Neural crest cell (in vitro differentiated cells): ENCODE measurements around the gene MPRIP. TPM values are rescaled to one million over a fixed set of nuclear protein-coding genes. Genes with fewer than 3 reads are reported as not detected.
"Not testable (repeated sequence)": the region's sequence is repeated elsewhere in the genome, so short reads cannot be mapped to it uniquely, and the experiment has no call there.

Source experiments
- DNase-seq: peaks from one replicate; pipeline ENCODE4 v3.0.0; 2021; ENCODE audit warnings: low read depth, mixed read lengths, low spot score
- H3K27ac Mint-ChIP-seq: one replicate; pipeline ENCODE4 v1.8.0; 2021; ENCODE audit warnings: mild to moderate bottlenecking, mixed read lengths; ENCODE audit not compliant: unreplicated experiment
- H3K27me3 Mint-ChIP-seq: 2 replicates; pipeline ENCODE4 v1.8.0; 2021; ENCODE audit warnings: low read depth, mild to moderate bottlenecking, mixed read lengths
- H3K36me3 Mint-ChIP-seq: 2 replicates; pipeline ENCODE4 v1.8.0; 2021; ENCODE audit warnings: low read depth, mild to moderate bottlenecking, mixed read lengths
- H3K4me1 Mint-ChIP-seq: 2 replicates; pipeline ENCODE4 v1.8.0; 2021; ENCODE audit warnings: mixed read lengths
- H3K4me3 Mint-ChIP-seq: one replicate; pipeline ENCODE4 v1.8.0; 2021; ENCODE audit warnings: mild to moderate bottlenecking, mixed read lengths
- H3K9me3 Mint-ChIP-seq: 2 replicates; pipeline ENCODE4 v1.8.0; 2021; ENCODE audit warnings: mixed read lengths
- total RNA-seq: library from RNA; stranded (reverse); gene quantifications from 2 replicates; pipeline ENCODE4 v1.2.1, GENCODE V29; 2021
- TF ChIP-seq, protein P1 (sequence below): fragments of 200-600 bp; sonication (generic); conservative IDR thresholded peaks from 2 replicates; pipeline ENCODE4 v1.5.0; 2021; ENCODE audit warnings: antibody characterized with exemption, mild to moderate bottlenecking

The MPRIP gene
- total RNA-seq, 1 donor from 2014 or later, result 241 TPM

DNA sequence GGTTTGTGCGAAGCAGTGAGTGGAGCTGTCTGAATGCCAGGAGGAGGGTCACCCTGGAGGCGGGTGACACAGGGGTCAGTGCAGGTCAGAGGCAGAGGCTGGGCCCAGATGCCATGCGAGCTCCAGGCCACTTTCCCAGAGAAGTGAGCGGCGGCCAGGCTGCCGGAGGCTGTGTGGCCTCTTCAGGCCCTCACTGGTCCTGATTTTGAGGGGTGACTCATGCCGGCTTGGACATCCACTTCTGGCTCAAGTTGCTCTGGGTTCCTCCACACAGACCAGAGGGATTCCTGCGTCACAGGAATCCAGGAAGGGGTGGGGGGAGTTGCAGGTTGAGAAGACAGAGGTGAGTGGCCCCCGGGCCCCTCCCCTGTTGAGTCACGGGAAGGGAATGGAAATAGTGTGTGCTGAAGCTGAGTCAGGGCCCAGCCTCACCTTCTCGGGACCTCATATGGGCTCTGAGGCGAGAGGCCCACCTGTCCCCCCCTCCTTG is 31.7 kb upstream of the MPRIP start:
- not testable (repeated sequence) for H3K4me1 Mint-ChIP-seq, H3K36me3 Mint-ChIP-seq, DNase-seq, H3K27me3 Mint-ChIP-seq, H3K27ac Mint-ChIP-seq, H3K4me3 Mint-ChIP-seq, H3K9me3 Mint-ChIP-seq

DNA sequence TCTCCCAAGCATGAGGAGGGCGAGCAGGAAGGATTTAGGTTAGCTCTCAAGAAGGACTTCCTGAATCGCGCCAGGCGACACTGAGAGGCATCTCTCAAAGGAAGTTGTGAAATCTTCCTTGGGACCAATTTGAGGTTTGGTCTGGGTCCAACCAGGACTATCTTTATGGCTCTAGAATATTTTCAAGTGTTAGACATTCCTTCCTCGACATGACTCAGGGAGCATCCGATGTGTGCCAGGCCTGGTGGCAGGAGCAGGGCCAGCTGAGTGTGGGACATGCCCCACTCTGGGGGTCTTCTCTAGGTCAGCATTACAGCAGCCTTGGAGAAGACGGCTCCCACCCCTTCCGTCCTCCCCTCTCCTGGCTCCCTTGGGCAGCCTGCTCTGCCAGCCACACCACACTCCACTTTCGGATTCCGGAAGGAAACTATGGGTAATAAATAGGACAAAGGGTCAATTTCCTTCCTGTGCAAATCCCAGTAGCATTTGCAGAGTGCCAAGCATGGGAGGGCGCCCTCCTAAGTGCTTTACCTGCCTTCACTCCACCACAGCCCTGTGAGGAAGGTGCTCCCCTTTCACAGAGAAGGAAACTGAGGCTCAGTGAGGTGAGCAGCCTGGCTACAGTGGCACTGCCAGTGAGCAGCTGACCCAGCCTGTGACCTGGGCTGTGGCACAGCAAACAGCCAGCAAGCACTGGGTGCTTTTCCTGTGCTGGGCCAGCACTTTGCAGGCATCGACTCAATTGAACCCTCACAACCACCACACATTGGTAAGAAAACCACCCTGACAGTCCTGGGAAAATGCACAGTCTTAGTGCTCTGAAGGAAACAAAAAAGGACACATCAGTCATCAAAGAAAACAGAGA is 31.0 kb upstream of the MPRIP start:
- not testable (repeated sequence) for H3K27me3 Mint-ChIP-seq, H3K4me1 Mint-ChIP-seq, DNase-seq, H3K27ac Mint-ChIP-seq, H3K4me3 Mint-ChIP-seq, H3K9me3 Mint-ChIP-seq, H3K36me3 Mint-ChIP-seq

DNA sequence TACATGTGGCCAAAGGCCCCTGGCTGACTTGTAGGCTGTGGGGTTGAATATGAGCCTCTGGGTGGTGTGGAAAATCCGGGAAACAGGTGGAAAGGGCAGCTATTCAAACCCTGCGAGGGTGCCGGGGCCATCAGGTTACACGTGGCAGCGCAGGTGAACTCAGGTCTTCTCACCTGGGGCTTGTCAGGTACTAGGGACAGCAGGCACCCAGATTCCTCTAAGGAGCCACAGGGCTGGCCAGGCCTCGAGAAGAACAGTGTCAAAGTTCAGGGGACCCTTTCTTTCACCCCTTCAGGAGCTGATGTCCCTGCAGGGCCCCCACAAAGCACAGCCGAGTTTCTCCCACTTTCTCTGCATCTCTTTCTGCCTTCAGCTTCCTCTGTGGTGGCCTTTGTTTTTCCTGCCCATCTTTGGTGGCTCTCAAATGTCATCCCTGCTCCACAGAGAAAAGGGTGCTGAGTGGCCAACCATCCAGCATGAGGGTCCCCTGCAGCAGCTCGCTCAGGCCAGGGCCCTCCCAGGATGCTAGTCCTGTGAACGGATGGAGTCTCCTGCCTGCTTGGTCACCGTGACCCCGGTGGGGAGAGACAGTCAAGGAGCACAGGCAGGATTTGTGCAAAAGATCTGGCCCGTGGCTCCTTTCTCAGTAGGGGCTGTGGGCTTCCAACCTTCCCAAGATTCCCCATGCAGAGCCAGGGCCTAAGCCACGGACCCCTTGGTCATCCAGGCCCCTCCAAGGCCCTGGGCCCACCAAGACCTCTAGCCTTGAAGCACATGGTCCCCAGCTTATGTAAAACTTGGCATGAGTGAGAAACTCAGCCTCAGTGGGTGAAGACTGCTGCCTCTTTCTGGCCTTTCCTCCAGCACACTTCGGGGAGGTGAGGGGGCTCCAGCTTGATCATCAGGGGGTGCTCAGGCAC is 28.2 kb upstream of the MPRIP start:
- H3K27ac Mint-ChIP-seq, H3K27me3 Mint-ChIP-seq, H3K36me3 Mint-ChIP-seq, H3K9me3 Mint-ChIP-seq, H3K4me1 Mint-ChIP-seq, DNase-seq, H3K4me3 Mint-ChIP-seq: not testable (repeated sequence)

DNA sequence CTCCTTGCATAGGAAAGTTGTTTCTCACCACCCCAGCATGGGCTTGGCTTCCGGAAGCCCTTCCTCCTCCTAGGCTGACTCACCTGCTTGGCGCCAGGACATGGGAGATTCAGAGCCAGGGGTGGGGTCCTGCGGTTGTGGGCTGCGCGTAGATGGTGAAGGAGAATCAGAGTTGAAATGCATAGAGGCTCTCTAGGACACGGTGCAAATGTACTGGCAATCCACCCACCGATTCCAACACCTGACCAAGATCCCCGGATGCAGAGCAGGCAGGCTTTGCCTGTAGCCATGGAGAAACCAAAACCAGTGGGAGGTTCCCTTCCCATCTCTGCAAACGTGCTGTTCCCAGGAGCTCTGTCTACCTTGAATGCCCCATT is 27.5 kb upstream of the MPRIP start:
- H3K4me1 Mint-ChIP-seq, H3K27ac Mint-ChIP-seq, H3K36me3 Mint-ChIP-seq, DNase-seq, H3K4me3 Mint-ChIP-seq, H3K9me3 Mint-ChIP-seq, H3K27me3 Mint-ChIP-seq: not testable (repeated sequence)

DNA sequence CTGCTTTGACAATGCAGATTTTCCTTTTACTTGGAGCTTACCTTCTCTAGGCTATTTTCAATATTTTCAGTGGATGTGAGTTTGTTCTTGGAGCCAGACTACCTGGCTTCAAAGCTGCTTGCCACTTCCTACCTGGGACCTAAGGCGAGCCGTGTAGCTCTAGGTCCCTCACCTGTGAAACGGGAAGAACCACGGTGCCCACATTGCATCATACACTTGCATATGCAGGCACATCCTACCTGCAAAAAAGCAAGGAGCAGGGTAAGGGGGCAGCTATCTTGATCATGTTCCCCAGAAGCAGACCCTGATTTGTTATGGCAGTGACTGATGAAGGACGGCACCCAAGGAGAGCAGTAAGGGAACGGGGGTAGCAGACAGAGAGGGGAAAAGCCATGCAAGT is 27.0 kb upstream of the MPRIP start:
- no peaks in the 10 kb centered on the region for H3K9me3 Mint-ChIP-seq
- no peaks in the 10 kb centered on the region for H3K36me3 Mint-ChIP-seq
- H3K4me3 Mint-ChIP-seq, result no peak overlapping the region
- peaks cover 2% of the 10 kb centered on the region for H3K4me1 Mint-ChIP-seq
- no peak overlapping the region for H3K27ac Mint-ChIP-seq
- TF ChIP-seq, protein P1, sequence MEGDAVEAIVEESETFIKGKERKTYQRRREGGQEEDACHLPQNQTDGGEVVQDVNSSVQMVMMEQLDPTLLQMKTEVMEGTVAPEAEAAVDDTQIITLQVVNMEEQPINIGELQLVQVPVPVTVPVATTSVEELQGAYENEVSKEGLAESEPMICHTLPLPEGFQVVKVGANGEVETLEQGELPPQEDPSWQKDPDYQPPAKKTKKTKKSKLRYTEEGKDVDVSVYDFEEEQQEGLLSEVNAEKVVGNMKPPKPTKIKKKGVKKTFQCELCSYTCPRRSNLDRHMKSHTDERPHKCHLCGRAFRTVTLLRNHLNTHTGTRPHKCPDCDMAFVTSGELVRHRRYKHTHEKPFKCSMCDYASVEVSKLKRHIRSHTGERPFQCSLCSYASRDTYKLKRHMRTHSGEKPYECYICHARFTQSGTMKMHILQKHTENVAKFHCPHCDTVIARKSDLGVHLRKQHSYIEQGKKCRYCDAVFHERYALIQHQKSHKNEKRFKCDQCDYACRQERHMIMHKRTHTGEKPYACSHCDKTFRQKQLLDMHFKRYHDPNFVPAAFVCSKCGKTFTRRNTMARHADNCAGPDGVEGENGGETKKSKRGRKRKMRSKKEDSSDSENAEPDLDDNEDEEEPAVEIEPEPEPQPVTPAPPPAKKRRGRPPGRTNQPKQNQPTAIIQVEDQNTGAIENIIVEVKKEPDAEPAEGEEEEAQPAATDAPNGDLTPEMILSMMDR, result no peak
- no peaks in the 10 kb centered on the region for H3K27me3 Mint-ChIP-seq
- no peak for DNase-seq

DNA sequence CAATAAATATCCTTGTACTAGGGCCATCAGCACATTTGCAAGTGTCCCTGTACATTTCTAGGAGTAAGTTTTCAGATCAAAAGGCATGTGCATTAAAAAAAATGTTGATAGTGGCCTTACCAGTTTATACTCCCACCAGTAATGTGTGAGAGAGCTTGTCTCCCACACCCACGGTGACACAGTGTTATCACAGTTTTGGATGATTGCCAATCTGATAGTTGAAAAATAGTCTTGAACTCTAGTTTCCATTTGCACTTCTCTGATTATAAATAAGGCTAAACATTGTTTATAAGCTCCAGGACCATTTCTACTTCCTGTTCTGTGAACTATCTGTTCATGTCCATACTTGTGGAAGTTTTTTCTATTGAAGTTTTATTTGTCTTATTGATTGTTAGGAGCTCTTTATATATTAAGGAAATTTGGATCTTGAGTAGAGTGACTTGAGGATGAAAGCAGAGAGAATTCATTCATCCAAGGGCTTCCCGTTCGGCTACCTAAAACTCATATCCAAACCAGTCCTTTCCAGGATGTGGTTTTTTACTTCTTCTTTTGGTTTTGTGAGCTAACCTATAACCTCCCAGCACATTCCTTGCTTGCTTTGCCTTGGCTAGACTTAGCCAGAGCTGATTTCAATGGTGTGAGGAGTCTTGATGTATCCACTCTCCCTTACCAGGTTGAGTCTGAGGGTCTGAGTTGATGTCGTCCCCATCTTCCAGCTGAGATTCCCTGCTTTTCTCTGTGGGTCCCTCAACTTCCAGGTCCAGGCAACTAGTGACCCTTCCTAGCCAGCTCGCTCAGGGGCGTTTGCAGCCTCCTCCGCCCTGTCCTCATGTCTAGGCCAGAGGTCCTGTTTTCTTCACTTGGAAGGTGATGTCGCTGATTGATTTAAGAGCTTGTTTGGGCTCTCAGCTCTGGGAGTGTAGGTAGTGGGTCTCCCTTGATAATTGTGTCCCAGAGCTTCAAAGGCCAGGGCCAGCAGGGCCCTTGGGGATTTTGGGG is 25.8 kb upstream of the MPRIP start:
- not testable (repeated sequence) for H3K4me1 Mint-ChIP-seq, H3K27me3 Mint-ChIP-seq, H3K36me3 Mint-ChIP-seq, H3K4me3 Mint-ChIP-seq, DNase-seq, H3K27ac Mint-ChIP-seq, H3K9me3 Mint-ChIP-seq

DNA sequence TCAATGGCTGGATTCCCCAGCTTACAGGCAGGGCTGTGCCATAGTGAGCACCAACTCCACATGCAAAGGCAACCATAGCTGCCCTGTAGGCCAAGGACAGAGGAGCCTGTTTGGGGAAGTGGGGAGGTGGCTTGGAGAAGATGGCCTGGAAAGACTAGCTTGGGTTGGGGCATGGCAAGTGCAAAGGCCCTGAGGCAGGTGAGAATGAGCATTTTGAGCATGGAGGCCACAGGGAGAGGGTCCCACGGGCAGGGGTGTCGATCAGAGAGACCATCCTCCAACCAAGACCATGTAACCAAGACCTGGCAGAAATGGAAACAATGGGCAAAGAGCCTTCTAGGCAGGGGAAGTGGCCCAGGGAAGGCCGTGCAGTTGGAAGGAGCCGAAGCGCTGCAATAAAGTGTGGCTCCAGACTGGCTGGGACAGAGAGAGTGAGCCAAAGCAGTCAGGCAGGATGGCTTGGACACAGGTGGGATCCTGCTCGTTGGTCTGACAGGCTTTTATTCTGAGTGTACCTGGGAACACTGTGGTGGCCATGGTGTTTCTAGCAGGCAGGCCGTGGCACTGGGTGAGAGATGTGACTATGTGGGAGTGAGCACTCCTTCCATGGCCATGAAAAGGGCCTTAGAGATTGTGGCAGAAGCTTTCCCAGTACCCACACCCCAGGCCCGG is 24.8 kb upstream of the MPRIP start:
- Mint-ChIP-seq H3K27ac (no peak overlapping the region), H3K27me3 (no peaks in the 10 kb centered on the region), H3K4me1 (peaks cover 8% of the 10 kb centered on the region), H3K9me3 (no peaks in the 10 kb centered on the region), H3K4me3 (no peak overlapping the region), H3K36me3 (no peaks in the 10 kb centered on the region)
- TF ChIP-seq, protein P1, result no peak
- DNase-seq, result no peak
